Measurements from ENCODE around the gene BECN2. TPM values are rescaled to one million over a fixed set of nuclear protein-coding genes. Genes with fewer than 3 reads are reported as not detected.
A peak's percentile ranks its signal among the peaks of the same experiment; 100 is the strongest.

BECN2 gene
- total RNA-seq, 1 donor from 2014 or later, result not detected

GRCh38 chr1:241990040-241990439, 32.5 kb downstream of the BECN2 start:
- DNase-seq (ENCODE audit: low spot score), result no peak
- TF ChIP-seq, protein P1, sequence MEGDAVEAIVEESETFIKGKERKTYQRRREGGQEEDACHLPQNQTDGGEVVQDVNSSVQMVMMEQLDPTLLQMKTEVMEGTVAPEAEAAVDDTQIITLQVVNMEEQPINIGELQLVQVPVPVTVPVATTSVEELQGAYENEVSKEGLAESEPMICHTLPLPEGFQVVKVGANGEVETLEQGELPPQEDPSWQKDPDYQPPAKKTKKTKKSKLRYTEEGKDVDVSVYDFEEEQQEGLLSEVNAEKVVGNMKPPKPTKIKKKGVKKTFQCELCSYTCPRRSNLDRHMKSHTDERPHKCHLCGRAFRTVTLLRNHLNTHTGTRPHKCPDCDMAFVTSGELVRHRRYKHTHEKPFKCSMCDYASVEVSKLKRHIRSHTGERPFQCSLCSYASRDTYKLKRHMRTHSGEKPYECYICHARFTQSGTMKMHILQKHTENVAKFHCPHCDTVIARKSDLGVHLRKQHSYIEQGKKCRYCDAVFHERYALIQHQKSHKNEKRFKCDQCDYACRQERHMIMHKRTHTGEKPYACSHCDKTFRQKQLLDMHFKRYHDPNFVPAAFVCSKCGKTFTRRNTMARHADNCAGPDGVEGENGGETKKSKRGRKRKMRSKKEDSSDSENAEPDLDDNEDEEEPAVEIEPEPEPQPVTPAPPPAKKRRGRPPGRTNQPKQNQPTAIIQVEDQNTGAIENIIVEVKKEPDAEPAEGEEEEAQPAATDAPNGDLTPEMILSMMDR (IDR thresholded peaks at IDR 0.05; ENCODE audit: unreplicated experiment), result no peak
- Mint-ChIP-seq H3K9me3 (ENCODE audit: unreplicated experiment) (no peaks in the 10 kb centered on the region), H3K4me3 (ENCODE audit: unreplicated experiment) (no peak overlapping the region), H3K27ac (ENCODE audit: unreplicated experiment) (no peak overlapping the region), H3K4me1 (ENCODE audit: unreplicated experiment) (peaks cover 3% of the 10 kb centered on the region), H3K27me3 (ENCODE audit: unreplicated experiment) (peaks cover 7% of the 10 kb centered on the region), H3K36me3 (ENCODE audit: low read depth, unreplicated experiment) (no peaks in the 10 kb centered on the region)

DNA sequence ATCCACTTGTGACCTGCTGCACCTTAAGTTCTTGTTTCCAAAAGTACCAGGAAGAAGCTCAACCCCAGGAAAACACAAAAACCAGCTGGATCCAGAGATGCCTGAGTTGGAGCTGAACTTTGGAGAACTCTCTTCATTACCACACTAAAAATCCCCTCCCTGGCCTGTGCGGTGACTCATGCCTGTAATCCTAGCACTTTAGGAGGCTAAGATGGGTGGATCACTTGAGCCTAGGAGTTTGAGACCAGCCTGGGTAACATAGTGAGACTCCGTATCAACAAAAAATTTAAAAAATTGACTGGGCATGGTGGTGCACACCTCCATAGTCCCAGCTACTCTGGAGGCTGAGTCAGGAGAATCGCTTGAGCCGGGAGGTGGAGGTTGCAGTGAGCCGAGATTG, 35.2 kb downstream of the BECN2 start:
- TF ChIP-seq, protein P1 (IDR thresholded peaks at IDR 0.05; ENCODE audit: unreplicated experiment), result no peak
- no peak overlapping the region for H3K4me3 Mint-ChIP-seq (ENCODE audit: unreplicated experiment)
- H3K36me3 Mint-ChIP-seq (ENCODE audit: low read depth, unreplicated experiment), result no peaks in the 10 kb centered on the region
- peaks cover 9% of the 10 kb centered on the region for H3K27me3 Mint-ChIP-seq (ENCODE audit: unreplicated experiment)
- DNase-seq (ENCODE audit: low spot score), result no peak
- H3K4me1 Mint-ChIP-seq (ENCODE audit: unreplicated experiment), result peaks cover 3% of the 10 kb centered on the region
- no peaks in the 10 kb centered on the region for H3K9me3 Mint-ChIP-seq (ENCODE audit: unreplicated experiment)
- H3K27ac Mint-ChIP-seq (ENCODE audit: unreplicated experiment), result no peak overlapping the region

DNA sequence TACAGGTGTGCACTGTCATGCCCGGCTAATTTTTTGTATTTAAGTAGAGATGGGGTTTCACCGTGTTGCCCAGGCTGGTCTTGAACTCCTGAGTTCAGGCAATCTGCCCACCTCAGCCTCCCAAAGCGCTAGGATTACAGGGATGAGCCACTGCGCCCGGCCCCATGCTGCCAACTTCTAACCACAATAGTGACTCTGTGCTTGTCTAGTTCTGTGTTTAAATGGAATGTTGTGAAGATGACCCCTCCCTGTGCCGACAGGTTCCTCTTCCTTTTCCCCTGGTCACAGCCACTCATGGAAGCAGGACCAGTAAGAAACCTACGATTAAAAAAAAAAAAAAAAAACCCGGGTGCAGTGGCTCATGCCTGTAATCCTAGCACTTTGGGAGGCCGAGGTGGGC, 36.6 kb downstream of the BECN2 start:
- Mint-ChIP-seq H3K9me3 (ENCODE audit: unreplicated experiment) (no peaks in the 10 kb centered on the region), H3K27ac (ENCODE audit: unreplicated experiment) (no peak overlapping the region), H3K27me3 (ENCODE audit: unreplicated experiment) (peaks cover 10% of the 10 kb centered on the region), H3K36me3 (ENCODE audit: low read depth, unreplicated experiment) (no peaks in the 10 kb centered on the region), H3K4me3 (ENCODE audit: unreplicated experiment) (no peak overlapping the region), H3K4me1 (ENCODE audit: unreplicated experiment) (peaks cover 11% of the 10 kb centered on the region)
- DNase-seq (ENCODE audit: low spot score), result no peak
- TF ChIP-seq, protein P1 (IDR thresholded peaks at IDR 0.05; ENCODE audit: unreplicated experiment), result no peak

- Mint-ChIP-seq H3K27ac (ENCODE audit: unreplicated experiment) (peak overlapping the region; percentile 70), H3K36me3 (ENCODE audit: low read depth, unreplicated experiment) (no peaks in the 10 kb centered on the region), H3K9me3 (ENCODE audit: unreplicated experiment) (no peaks in the 10 kb centered on the region), H3K27me3 (ENCODE audit: unreplicated experiment) (peaks cover 7% of the 10 kb centered on the region), H3K4me3 (ENCODE audit: unreplicated experiment) (no peak overlapping the region), H3K4me1 (ENCODE audit: unreplicated experiment) (peaks cover 14% of the 10 kb centered on the region)
- DNase-seq (ENCODE audit: low spot score), result no peak
- TF ChIP-seq, protein P1 (IDR thresholded peaks at IDR 0.05; ENCODE audit: unreplicated experiment), result no peak
Measured at GRCh38 chr1:241997401-241997998, 39.9 kb downstream of the BECN2 start.

- no peaks in the 10 kb centered on the region for H3K9me3 Mint-ChIP-seq (ENCODE audit: unreplicated experiment)
- no peaks in the 10 kb centered on the region for H3K36me3 Mint-ChIP-seq (ENCODE audit: low read depth, unreplicated experiment)
- H3K27me3 Mint-ChIP-seq (ENCODE audit: unreplicated experiment), result peaks cover 6% of the 10 kb centered on the region
- DNase-seq (ENCODE audit: low spot score), result peak; percentile 76
- TF ChIP-seq, protein P1 (IDR thresholded peaks at IDR 0.05; ENCODE audit: unreplicated experiment), result peak; percentile 65
- H3K27ac Mint-ChIP-seq (ENCODE audit: unreplicated experiment), result peak overlapping the region; percentile 79
- H3K4me1 Mint-ChIP-seq (ENCODE audit: unreplicated experiment), result peaks cover 14% of the 10 kb centered on the region
- peak overlapping the region; percentile 82 for H3K4me3 Mint-ChIP-seq (ENCODE audit: unreplicated experiment)
Measured at GRCh38 chr1:241998412-241998921, 40.9 kb downstream of the BECN2 start.

Data from endothelial cell (in vitro differentiated cells).